Stimulated activated CD4-positive, alpha-beta T cell treated with anti-CD3 and anti-CD28 coated beads, Interleukin-2, amount 100 ng/mL, for 4 hours (primary cell): ENCODE data around the gene SCG3.

Experiments
- DNase-seq: peaks from one replicate; pipeline ENCODE4 v3.0.0-alpha.2; 2020; ENCODE audit warnings: low read depth

The SCG3 gene

DNA sequence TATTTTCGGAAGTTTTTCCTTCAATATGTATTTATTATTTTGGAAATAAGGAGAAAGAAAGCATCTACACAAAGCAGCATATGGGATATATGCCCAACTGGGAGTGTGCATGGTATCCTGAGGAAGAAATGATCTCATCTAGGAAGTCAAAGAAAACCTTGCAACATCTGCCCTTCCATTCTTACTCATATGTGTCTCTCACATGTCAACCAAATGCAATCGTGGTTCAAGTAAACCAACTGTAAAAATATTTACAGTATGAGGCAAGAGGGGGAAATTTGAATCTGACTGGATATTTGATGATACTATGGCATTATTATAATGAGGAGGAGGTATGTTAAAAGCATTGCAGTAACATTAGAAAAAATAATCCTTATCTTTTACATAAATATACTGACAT lies 3.2 kb upstream of the SCG3 start:
- no peak for DNase-seq

DNA sequence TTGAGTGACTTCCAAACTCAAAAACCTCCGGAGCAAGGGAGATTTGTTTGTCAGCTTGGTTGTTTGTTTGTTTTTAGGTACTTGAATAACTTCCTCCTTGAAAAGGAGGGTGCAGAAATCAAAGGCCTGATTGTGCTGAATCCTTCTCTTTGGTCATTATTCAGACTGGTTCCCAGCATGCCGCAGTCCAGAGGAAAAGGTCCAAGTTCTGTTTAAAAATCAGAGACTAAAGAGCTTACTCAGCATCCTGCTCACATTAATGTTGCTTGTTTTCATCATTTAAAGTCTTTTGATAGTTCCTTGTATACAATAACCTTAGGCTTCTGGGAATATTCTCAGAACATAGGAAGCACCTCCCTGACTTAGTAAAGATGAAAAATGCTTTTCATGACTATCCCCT lies 982 bp upstream of the SCG3 start:
- no peak for DNase-seq

DNA sequence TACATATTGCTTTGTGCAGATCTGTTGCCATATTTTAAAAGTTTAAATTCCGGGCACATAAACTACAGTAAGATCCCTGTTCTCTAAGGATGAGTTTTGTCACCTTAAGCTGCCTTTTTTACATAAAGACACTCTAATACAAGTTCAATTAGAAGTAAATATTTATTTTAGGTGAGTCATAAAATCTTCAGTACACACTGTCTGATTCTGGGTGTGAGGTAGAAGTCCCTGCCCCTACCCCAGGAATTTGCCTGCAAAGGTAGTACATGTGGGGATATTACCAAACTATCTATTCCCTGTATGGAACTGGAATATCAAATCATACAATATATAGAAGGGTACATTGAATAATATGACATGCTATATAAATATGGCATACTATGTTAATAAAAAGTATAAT lies 6.3 kb downstream of the SCG3 start:
- DNase-seq, result no peak

DNA sequence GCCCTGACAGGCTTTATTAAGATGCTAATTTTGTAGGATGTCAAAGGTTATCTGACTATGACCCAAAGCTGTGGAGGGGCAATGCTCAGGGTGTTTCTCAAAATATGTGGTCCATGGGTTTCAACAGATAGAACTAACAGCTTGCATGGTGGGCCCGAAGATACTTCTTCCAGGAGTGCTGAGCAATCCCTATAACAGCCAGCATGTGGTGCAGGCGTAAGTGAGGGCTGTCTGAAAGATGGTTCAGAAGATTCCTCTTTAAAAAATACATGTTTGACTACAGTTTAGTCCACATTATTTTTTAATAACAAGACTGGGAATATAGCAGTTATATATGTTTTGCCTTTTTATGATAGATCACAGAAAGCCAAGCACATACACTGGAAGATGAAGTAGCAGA lies 7.6 kb downstream of the SCG3 start:
- DNase-seq, result no peak

DNA sequence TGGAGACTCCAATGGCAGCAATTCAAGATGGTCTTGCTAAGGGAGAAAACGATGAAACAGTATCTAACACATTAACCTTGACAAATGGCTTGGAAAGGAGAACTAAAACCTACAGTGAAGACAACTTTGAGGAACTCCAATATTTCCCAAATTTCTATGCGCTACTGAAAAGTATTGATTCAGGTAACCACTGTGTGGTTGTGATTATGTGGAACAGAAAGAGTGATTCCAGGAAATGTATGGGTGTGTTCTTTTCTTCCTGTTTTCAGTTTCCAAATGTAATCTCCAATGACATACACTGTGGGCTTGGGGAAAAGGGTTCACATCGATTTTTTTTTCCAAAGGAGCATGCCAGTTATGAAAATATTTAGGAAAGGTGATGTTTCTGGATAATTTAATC lies 10.9 kb downstream of the SCG3 start:
- no peak for DNase-seq

DNA sequence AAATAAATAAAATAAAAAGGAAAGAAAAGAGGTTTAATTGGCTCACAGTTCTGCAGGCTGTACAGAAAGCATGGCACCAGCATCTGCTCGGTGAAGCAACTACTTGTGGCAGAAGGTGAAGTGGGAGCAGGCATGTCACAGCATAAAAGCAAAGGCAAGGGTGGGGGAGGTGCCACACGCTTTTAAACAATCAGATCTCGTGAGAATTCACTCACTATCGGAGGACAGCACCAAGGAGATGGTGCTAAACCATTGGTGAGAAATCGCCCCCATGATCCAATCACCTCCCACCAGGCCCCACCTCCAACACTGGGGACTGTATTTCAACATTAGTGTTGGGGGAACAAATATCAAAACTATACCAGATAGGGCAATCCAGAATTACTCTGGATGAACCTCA lies 15.3 kb downstream of the SCG3 start:
- DNase-seq, result no peak

DNA sequence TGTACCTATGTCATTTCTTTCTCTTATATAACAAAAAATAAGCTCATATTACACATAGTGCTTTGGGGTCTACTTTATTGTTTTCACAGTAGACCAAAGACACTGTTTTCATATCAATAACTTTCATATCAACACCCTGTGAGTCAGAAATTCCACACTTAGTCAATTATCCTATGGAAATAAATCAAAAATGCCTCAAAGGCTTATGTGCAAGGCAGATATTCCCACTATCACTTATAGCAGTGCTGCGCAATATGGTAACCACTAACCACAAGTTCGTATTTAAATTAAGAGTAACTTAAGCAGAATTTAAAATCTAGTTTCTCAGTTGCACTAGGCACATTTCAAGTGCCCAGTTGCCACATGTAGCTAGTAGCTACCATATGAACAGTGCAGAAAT lies 15.9 kb downstream of the SCG3 start:
- DNase-seq, result no peak

DNA sequence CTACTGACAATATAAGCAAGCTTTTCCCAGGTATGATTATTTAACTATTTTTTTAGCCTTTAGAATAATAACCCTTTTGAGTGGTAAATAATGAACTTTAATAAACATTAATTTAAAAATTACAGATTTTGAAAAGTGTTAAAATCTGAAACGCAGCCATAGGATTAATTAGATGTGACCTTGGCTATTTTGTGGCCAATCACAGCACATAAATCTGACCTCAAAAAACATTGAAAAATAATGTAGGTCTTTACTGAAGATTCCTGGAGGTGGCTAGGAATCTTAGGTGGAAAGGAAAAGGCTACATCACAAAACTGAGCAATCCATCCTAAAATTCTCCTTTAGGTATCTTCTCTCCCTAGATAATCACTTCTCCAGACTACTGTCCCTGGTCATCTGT lies 18.1 kb downstream of the SCG3 start:
- DNase-seq, result no peak

DNA sequence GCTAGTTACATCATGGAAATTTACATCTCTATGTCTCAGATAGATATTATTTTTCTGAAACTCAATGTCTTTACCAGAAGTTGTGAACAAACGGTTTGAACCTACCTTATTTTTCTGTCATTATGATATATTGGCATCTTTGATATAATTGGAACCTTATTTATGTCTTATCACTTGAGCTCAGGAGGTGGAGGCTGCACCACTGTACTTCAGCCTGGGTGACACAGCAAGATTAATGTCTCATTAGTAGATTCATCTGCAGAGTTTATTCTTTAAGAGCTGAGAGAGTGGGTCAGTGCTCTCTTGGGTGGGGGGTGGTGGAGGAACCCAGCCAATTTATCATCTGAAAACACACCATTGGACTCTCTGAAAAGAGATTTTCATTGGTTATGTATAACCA lies 21.4 kb downstream of the SCG3 start:
- DNase-seq, result no peak

DNA sequence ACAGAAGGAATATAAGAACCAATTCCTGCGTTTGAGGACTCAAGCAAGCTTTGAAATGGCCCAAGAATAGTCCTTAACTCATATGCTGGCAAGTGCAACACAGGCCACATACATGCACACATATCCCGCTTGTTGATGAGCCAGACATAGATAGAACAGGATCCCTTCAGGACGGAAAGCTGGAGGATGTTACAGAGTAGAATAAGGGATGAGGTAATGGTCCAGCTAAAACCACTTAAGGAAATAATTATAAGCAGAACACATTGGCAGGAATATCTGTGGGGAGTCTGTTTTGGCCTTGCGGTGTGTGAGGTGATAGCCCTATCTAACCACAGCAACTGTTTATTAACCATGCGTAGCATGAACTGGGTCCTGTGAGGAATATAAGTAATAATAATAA lies 25.0 kb downstream of the SCG3 start:
- DNase-seq, result no peak

DNA sequence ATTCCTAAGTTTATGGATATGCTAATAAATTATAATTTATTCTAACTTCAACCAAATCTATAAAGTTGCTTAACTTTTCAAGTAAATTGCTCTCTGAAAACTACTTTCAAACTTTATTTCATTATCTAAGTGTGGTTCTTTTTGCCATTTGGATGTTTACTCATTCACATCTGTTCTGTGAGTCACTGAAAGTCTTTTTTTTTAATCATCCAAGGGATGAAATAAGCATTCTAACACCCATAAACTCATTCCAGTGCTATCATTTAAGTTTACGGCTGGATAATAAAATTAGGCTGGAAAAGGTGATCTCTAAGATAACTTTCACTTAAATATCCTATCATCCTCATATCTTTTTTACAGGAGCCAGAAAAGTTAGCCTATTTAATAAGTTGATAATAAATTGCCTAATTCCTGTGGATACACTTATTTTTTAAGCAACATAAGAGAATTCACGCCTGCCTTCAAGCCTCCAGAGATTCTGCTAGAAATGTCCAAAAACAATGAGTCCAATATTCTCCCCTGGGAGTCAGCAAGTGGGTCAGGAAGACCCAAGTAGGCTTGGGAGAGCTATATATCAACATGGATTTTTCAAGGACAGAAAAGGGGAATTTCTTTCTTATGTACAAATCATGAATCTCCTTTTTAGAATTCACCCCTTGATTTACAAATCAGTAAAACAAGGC lies 25.8 kb downstream of the SCG3 start:
- no peak for DNase-seq

DNA sequence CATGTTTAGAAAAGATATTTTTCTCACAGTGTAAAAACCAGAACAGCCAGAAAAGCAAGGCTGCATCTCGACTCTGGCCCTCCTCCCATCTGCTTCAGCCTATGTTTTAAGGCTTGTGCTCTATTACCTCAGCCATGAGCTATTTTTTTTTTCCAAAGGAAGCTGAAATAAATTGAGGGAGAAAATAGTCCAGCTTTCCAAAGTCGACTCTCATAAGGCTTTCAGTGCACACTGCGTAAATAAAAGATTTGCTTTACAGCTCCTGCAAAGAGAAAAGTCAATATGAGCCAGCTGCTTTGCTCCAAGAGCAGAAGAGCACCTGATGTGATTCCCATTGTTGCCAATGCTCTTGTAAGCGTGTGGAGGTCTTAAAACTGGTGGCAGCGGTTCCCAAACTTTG lies 26.7 kb downstream of the SCG3 start:
- DNase-seq, result no peak

DNA sequence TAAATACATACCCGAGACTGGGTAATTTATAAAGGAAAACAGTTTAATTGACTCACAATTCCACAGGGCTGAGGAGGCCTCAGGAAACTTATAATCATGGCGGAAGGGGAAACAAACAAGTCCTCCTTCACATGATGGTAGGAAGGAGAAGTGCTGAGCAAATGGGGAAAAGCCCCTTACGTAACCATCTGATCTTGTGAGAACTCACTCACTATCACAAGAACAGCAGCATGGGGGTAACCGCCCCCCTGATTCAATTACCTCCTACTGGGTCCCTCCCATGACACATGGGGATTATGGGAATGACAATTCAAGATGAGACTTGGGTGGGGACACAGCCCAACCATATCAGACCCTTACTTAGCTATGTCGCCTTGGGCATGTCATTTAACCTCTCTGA lies 27.7 kb downstream of the SCG3 start:
- DNase-seq, result no peak

DNA sequence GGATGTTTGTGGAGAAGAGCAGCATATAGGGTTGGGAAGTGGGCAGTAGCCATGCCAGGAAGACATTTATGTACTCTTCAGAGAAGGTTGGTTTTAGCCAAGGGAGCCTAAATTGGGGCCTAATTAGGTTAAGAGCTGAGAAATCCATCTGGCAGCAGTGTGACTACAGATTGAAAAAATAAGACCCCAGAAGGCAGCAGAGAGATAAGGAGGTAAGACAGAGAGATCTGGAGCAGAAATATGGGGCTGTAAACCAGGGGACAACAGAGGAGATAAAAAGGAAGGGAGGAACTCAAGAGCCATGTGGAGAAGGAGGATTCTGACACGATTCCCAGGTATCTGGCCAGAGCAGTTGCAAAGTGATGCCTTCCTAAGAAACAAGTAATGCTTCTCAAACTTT lies 32.9 kb downstream of the SCG3 start:
- no peak for DNase-seq

DNA sequence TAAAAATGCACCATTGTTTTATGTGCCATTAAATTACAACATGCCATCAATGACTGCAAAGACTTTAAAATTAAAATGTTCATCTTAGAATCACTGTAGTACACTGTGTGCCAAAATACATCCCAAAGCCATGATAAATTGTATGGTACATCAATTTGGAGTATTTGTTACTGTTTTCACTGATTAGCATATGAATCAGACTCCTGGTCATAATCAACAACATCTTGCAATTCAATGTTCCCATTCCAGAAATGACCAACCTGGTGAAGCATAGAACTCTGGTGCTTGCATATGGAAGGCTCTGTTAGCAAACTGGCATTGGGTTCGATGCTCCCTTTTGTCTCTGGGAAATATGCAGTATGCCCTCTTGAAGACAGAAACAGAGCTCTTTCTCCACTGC lies 33.6 kb downstream of the SCG3 start:
- DNase-seq, result no peak

DNA sequence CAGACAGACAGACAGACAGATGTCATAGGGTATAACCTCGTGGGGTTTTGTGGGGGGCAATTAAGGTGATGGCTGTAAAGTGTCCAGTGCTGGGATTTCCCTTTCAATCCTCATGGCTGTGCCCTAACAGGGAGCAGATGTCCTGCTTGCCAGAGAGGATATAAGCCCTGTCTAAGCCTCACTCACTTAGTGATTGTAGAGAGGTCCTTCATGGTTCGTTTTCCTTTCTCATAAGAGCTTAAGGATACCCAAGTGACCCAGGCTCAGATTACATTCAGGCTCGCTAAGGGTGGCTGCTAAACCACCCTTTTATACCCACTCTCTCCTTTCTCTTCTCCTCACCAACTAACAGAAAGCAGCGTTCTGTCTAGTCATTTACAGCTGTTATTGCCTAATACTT lies 36.9 kb downstream of the SCG3 start:
- no peak for DNase-seq

DNA sequence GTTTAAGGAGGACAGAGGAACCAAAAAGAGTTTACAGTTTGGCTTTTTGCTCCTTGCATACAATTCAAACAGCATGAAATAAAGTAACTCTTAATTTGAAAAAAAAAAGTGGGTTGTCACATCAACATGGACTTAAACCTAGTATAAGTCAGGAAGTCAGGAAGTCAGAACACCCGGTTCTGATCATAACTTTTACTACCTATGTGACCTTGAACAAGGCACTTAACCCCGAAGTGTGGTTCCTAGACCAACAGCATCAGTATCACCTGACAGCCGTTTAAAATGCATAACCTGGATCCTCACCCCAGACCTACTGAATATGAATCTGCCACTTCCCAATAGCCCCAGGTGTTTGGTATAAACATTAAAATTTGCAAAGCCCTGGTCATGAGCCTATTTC lies 37.4 kb downstream of the SCG3 start:
- DNase-seq, result no peak

DNA sequence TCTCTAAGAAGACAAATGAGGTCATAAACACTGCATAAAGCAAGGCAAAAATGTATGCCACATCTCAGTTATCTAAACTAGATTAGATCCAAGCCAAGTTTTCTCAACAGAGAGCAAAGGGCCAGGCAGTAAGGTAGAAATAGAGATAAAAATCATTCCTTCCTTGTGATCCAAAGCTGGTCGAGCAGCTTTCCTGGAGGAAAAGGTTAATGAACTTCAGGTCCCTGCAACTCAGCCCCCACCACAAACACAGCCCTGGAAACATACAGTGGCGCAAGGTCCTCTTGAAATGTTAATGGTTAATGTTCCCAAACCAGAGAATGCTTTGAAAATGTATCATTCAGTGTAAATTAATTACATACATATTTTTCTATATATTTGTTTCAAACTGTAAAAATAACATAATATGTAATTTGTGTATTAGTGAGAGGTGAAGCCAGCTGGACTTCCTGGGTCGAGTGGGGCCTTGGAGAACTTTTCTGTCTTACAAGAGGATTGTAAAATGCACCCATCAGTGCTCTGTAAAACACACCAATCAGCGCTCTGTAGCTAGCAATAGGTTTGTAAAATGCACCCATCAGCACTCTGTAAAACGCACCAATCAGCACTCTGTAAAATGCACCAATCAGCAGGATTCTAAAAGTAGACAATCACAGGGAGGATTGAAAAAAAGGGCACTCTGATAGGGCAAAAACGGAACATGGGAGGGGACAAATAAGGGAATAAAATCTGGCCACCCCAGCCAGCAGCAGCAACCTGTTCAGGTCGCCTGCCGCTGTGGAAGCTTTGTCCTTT lies 39.1 kb downstream of the SCG3 start:
- DNase-seq, result no peak

DNA sequence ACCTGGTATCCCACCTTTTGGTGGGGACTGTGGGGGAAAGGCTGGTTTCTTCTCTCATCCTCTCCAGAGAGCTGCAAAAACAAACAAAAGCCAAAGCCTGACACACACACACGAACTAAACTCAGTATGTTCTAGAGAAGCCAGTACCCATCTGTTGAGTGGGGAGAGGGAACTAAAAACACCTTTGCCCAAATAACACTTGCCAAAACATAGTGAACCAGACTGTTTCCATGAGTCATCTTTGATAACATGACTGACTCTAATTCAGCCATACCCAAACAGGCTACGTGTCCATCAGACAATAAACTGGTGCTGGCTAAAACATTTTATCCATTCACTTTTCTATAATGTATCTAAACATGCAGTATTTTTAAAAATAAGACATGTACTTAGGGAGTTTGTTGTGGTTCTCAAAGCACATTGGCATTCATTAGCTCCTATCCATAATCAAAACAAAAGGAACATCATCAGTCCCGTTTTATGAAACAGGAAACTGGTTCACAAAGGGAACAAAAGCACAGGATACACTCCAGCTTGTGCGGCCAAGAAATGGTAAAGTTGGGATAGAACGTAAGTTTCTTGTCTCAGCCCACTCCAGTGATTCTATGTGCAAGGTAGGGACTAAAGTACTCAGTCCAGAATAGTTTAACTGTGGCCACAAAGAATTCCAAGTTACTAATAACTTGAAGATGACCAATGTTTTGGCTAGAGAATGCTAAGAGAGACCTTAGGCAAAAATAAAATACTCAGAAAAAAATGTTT lies 40.1 kb downstream of the SCG3 start:
- no peak for DNase-seq

DNA sequence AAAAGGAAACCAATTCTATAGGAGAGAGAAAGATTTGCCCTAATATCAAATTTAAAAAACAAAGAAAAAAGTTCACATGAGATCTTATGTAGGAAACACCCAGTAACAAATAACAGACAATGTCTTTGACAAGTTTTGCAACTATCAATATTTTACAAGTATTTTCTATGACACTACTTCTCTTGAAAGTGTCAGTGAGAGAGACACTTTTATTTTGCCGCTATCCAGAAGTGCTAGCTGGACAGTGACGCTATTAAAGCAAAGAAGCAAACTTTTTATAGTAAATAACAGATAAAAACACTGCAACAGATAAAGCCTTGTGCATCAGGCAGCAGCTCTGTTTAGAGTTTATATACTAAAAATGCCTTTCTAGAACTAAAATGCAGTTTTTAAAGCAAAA lies 42.9 kb downstream of the SCG3 start:
- DNase-seq, result no peak

DNA sequence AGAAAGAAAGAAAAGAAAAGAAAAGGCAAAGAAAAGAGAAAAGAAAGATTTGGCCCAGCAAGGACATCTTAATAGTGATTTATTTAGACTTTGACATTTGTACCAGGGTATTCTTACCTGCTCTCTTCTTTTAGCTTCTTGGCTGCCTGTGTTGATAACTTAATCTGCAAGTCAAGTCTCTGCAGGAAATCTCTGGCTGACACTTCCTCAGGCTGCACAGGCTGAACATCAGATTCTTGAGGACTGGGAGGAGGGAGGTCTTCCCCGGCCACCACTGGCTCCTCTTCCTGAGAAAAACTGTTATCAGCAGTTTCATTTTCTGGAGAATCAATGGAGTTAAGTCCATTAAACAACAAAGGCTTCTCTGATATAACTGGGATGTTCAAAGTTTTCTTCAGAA lies 43.4 kb downstream of the SCG3 start:
- no peak for DNase-seq

DNA sequence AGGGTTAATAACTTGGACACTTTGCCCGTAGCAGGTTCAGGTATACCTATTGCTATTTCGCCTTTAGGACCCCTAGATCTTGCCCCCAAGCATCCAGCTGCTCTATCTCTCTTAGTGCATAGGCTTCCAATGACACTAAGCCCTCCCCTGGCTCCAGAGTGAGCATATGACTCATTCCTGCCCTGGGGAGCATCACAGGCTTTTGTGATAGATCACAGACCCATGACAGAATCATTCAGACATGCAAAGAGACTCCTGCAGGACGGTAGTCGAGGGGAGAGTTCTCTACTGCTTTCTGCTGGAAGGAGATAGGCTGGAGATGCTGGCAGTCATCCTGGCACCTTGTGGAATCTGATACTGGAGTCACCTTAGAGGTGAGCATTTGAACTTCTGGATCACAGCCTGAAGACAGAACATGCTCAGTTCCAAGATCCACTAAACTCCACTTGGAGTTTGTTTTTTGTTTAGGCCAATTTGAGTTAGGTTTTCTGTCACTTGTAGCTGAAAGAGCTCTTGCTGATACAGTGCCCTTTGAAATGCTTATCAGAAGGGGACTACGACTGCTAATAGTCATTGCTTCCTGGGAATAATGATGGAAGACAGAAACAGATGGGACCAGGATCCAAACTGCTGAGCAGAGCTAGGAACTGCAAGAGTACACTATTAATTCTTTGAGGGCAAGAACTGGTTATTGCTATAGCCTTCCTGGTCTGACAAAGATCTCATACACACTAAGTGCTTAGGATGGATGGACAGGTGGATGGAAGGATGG lies 45.2 kb downstream of the SCG3 start:
- peak; percentile 49 for DNase-seq
